HG03025 (cell line): ENCODE results near the gene PRSS56.

Experiments
- ATAC-seq: cut with Tn5 transposase; IDR thresholded peaks from one replicate; pipeline ENCODE4 v1.9.1; 2021; ENCODE audit warnings: mild to moderate bottlenecking, moderate library complexity; ENCODE audit not compliant: unreplicated experiment, low FRiP score

The PRSS56 gene

GRCh38 chr2:232519581-232520438 lies at the start of gene PRSS56:
Gene PRSS56, plus strand, starts transcription at chr2:232520388. Its CDS starts 211 bp downstream, at chr2:232520599.
- ATAC-seq: no peak

GRCh38 chr2:232473467-232473890 lies 46.7 kb upstream of the PRSS56 start:
- ATAC-seq: no peak

DNA sequence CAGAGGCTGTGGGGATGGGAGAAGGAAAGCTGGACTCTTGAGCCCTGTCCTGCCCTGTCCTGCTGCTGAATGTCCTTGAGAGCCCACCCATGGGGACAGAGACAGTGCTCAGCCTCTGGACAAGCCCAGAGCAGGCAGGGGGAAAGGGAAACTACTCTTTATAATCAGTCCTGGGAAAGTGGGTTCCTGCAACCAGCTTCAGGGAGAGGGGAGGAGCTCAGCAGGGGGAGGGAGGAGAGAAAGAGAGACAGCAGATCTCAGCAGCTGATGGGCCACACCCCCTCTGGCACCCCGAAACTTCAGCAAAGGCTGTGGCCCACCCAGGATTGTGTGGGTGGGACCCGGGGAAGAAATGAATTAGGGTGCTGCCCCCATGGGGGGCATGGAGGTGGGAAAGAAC lies 44.1 kb upstream of the PRSS56 start:
- ATAC-seq: no peak

DNA sequence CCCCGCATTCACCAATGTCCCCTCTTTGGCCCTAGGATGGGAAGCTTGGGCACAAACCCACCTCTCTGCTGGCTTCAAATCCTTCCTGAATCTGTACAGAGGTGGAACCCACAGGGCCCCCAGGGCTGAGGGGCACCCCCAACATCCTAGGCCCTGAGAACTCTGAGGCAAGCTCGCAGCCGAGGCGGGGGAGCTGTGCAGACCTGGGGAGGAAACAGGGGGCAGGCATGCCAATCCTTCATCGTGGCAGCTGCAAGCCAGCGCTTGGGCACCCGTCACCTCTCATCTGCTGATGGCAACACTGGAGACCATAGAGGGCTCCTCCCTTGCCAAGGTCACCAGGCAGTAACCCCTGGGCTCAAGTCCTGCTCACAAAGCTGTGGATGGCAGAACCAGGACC lies 43.4 kb upstream of the PRSS56 start:
- no peak for ATAC-seq

DNA sequence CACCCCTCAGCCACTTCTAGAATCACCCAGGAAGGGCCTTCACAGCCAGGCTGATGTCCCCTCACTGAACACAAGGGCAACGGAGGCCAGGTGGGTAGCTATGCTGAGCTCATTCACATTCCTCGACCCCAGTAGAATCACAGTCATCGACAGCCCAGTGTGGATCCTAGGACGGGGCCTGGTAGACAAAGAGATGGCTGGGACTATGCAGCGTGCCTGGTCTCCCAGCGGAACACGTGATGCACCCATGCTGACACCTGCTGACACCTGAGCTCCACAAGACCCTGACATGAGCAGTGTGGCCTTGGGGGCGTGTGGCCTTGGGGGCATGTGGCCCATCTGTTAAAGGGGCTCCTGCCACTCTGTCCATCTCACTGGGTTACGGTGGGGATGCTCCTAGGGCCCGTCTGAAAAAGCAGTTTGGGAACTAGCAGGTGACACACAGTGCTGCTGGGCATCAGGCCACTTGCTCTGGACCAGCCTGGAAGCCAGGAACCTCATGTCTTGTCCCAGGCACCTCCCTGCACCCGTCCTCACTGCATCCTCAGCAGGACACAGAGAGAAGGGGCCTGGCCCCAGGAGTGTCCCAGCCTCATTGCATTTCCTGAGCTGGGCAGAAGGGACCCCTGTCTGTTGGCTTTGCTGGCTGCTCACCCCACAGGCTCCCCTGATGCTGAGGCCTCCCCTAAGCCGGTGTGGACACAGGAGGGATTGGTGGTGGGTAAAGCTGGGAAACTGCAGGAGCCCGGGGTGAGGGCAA lies 42.3 kb upstream of the PRSS56 start:
- ATAC-seq: no peak

DNA sequence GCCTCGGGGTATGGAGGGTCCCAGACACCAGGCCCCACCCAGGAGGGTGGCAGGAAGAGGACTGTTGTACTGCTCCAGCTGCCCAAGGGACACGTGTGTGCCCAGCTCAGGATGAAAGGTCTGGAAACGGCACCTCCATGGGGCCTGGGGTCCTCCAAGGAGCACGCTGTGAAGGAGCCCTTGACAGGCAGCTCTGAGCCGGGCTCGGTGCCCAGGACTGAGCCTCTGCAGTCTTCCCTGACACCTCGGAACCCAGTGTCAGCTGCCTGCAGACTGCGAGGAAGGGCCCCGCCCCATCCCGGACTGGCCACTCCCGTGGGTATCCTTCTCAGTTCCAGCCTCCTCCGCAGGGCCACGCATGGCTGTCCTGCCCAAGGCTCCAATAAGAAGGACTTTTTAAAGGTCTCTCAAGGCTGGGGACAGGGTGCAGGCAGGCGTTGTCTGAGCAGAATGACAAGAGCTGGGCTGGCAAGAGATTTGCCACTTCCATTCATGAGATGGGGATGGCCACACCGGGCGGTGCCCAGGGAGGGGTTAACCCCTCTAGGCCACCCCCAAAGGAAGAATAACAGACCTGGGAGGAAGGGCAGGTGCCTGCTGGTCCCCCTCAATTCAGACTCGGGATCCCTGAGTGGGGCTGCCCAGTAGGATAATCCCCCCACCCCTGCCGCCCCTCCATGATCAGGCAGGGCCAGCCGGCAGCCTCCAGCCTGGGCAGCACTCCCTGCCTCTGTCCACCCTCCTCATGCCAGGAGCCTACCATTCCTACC lies 41.4 kb upstream of the PRSS56 start:
- ATAC-seq: no peak

DNA sequence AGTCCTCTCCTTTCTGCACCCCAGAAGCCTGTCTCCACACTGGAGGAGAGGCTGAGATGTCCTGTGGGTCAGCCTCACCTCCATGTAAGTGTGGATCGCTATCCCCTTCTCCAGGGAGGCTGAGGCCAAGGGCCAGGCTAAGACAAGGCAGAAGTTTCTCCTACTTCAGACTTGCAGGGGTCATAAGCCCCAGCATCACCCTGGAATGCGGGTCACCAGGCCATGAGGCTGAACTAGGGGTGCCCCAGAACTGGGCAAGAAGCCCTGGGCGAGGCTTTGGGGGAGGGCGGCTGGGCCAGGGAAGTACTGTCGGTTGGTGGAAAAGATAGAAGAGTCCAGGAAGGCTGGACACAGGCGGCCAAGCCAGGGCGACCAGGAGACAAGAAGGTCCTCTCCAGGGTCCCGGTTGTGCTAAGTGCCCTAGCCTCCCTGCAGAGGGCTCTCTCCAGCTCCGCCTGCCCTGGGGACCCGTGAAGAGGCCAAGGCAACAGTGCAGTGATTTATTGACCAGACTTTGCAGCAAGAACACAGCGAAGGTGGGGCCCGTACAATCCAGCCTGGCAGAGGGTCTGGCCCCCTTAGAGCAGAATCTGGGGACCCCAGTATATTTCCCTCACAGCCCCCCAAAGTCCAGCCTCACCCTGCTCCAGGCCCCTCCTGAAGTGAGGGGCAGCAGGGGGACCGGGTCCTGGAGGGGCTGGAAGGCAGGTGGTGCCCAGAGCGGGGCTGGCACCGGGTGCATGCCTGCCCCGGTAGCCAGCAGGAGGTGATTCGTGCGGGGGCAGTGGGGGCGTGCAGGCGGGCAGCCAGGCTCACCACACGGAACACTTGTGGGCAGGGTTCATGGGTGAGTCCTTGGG lies 40.6 kb upstream of the PRSS56 start:
- ATAC-seq: no peak

DNA sequence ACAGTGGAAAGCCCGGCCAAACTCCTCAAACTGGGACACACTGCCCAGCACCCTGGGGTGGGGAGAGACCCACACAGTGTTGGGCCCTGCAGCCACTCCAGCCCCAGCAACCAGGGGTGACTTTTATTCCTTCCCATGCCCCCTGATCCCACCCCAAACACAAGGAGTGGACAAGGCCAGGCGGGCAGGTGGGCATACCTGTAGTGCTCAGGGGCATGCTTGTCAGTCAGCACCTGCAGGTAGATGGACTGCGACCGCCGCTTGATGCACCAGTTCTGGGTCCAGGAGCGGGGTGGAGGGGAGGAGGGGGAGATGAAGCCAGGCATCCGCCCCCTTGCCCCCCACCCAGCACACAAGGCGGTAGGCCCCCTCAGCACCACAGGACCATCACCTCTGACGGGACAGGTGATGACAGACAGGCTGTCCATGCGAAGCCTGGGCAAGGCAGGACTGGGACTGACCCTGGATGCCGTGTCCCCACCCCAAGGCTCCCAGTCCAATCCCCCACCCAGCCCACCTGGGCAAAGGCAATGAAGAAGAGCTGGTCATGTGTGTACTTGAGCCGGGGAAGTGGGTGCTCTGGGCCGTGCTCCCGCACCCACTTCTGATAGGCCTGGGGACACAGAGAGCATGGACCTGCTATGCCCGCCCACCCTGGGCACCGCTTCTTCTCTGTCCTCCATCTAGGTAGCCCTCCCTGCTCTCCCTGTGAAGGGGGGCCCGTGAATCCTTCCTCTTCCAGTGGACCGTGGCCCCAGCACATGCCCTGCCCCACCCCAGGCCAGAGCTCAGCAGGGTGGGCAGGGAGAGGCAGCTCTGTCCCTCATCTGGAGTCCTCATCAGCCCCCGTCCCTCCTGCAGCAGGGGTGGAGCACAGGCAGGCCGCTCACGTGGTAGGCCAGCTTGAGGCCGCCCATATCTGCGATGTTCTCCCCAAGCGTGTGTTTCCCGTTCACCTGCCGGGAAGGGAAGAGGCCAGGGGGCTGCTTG lies 39.7 kb upstream of the PRSS56 start:
- no peak for ATAC-seq

GRCh38 chr2:232481322-232482140 lies 38.7 kb upstream of the PRSS56 start:
- ATAC-seq: no peak

GRCh38 chr2:232482301-232483238 lies 37.6 kb upstream of the PRSS56 start:
- no peak for ATAC-seq

- ATAC-seq: no peak
These were observed 36.8 kb upstream of the PRSS56 start for GRCh38 chr2:232483311-232483922.

- ATAC-seq: no peak
These were observed 36.1 kb upstream of the PRSS56 start for GRCh38 chr2:232483923-232484627.

DNA sequence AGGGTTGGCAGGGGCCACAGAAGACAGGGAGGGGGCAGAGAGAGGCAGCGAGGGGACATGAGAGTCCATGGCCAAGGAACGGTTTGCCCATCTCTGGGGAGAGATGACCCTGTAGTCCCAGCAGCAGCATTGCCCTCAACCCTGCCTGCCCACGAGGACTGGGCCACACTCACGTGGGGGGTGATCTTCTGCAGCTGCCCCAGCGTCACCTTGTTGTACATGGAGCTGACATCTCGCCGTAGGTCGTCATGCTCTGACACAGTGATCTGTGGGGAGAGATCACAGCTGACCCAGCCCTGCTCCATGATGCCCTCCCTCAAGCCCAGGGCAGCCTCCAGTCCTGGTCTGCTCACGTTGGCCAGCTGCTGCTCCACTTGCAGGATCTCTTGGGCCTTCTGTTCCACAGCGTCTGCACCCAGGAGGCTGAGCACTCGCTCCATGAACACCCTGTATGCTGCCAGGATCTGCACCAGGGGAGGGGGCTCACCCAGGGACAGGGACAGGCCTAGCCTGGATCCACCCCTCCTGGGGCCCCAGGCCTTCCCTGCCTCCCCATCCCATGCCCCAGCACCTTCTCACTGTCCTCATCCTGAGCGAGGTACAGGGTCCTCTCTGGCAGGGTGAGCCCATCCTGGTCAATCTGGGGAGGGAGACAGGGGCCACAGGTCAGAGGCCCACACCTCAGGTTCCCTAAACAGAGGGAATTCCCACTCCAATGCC lies 35.4 kb upstream of the PRSS56 start:
- no peak for ATAC-seq

- no peak for ATAC-seq
These were observed 34.8 kb upstream of the PRSS56 start for GRCh38 chr2:232485348-232485756.
